ENCODE results near the gene LRBA.

Gene LRBA

GRCh38 chr4:150238591-150238990 lies 776.5 kb downstream of the LRBA start:
- no peak for DNase-seq (ENCODE audit: insufficient read length, low spot score)
- FAIRE-seq: no peak

GRCh38 chr4:150237110-150237872 lies 777.8 kb downstream of the LRBA start:
- DNase-seq (ENCODE audit: insufficient read length, low spot score) (no peak), FAIRE-seq (no peak)

GRCh38 chr4:150236626-150237025 lies 778.5 kb downstream of the LRBA start:
- FAIRE-seq: no peak
- no peak for DNase-seq (ENCODE audit: insufficient read length, low spot score)

GRCh38 chr4:150235808-150236271 lies 779.2 kb downstream of the LRBA start:
- DNase-seq (ENCODE audit: insufficient read length, low spot score) (no peak), FAIRE-seq (no peak)

GRCh38 chr4:150235317-150235716 lies 779.8 kb downstream of the LRBA start:
- DNase-seq (ENCODE audit: insufficient read length, low spot score) (no peak), FAIRE-seq (no peak)

GRCh38 chr4:150234246-150234645 lies 780.8 kb downstream of the LRBA start:
- FAIRE-seq (no peak), DNase-seq (ENCODE audit: insufficient read length, low spot score) (no peak)

- DNase-seq (ENCODE audit: insufficient read length, low spot score) (no peak), FAIRE-seq (no peak)
Measured at GRCh38 chr4:150232029-150232428, 783.1 kb downstream of the LRBA start.

GRCh38 chr4:150231107-150231770 lies 783.8 kb downstream of the LRBA start:
- DNase-seq (ENCODE audit: insufficient read length, low spot score) (no peak), FAIRE-seq (no peak)

GRCh38 chr4:150230561-150230960 lies 784.5 kb downstream of the LRBA start:
- FAIRE-seq: no peak
- DNase-seq (ENCODE audit: insufficient read length, low spot score): no peak

- no peak for FAIRE-seq
- no peak for DNase-seq (ENCODE audit: insufficient read length, low spot score)
Measured at GRCh38 chr4:150229520-150229919, 785.6 kb downstream of the LRBA start.

- FAIRE-seq: no peak
- no peak for DNase-seq (ENCODE audit: insufficient read length, low spot score)
Measured at GRCh38 chr4:150224896-150225591, 790.0 kb downstream of the LRBA start.

- DNase-seq (ENCODE audit: insufficient read length, low spot score) (no peak), FAIRE-seq (no peak)
Measured at GRCh38 chr4:150219841-150220240, 795.2 kb downstream of the LRBA start.

- DNase-seq (ENCODE audit: insufficient read length, low spot score): no peak
- no peak for FAIRE-seq
Measured at GRCh38 chr4:150218447-150218846, 796.6 kb downstream of the LRBA start.

- FAIRE-seq: no peak
- DNase-seq (ENCODE audit: insufficient read length, low spot score): no peak
Measured at GRCh38 chr4:150217808-150218207, 797.3 kb downstream of the LRBA start.

- no peak for FAIRE-seq
Measured at GRCh38 chr4:150217192-150217591, 797.9 kb downstream of the LRBA start.

GRCh38 chr4:150216726-150217125 lies 798.4 kb downstream of the LRBA start:
- FAIRE-seq: no peak
- no peak for DNase-seq (ENCODE audit: insufficient read length, low spot score)

More at GRCh38 chr4:150217192-150217591, 797.9 kb downstream of the LRBA start:
- DNase-seq (ENCODE audit: insufficient read length, low spot score): no peak

GRCh38 chr4:150215601-150216000 lies 799.5 kb downstream of the LRBA start:
- no peak for DNase-seq (ENCODE audit: insufficient read length, low spot score)
- no peak for FAIRE-seq
